Natural killer cell (primary cell): ENCODE data around the gene TMEM141. TPM values are rescaled to one million over a fixed set of nuclear protein-coding genes. Genes with fewer than 3 reads are reported as not detected.
"Not testable (repeated sequence)": the region's sequence is repeated elsewhere in the genome, so short reads cannot be mapped to it uniquely, and the experiment has no call there.

Source experiments
- ATAC-seq, 3 donors: fragments of 150-1000 bp in 2 of 3; fragments of 200-7000 bp in 1 of 3; cut with Tn5 transposase; 1 replicate in 1 of 3; 2 replicates in 2 of 3; pipeline ENCODE4 v1.10.0; 2021; ENCODE audit warnings: mild to moderate bottlenecking in 2 of 3, moderate library complexity in 2 of 3
- DNase-seq, 2 donors: peaks; one replicate each; pipeline versions ENCODE4 v3.0.0 to v3.0.0-alpha.2; 2013 to 2021; ENCODE audit warnings: mixed read lengths in 1 of 2
- H3K27ac ChIP-seq: one replicate; pipeline ENCODE4 v1.5.1; 2013; ENCODE audit warnings: mild to moderate bottlenecking, low read length
- H3K27me3 ChIP-seq: one replicate; pipeline ENCODE4 v1.6.1; 2013; ENCODE audit warnings: low read length; ENCODE audit not compliant: control insufficient read depth, insufficient read depth
- H3K36me3 ChIP-seq: one replicate; pipeline ENCODE4 v1.6.1; 2013; ENCODE audit warnings: low read length; ENCODE audit not compliant: control insufficient read depth, insufficient read depth
- H3K4me1 ChIP-seq: one replicate; pipeline ENCODE4 v1.6.1; 2013; ENCODE audit warnings: low read length; ENCODE audit not compliant: control insufficient read depth, insufficient read depth
- H3K4me3 ChIP-seq: one replicate; pipeline ENCODE4 v1.5.1; 2013; ENCODE audit warnings: low read length
- H3K9me3 ChIP-seq: one replicate; pipeline ENCODE4 v1.6.1; 2013; ENCODE audit warnings: low read length; ENCODE audit not compliant: control insufficient read depth, insufficient read depth
- H3K27ac Mint-ChIP-seq, 2 donors: one replicate each; pipeline ENCODE4 v1.8.0; 2022; ENCODE audit warnings: mild to moderate bottlenecking in 2 of 2, mixed read lengths in 2 of 2, moderate library complexity in 1 of 2
- H3K27me3 Mint-ChIP-seq, 2 donors: one replicate each; pipeline ENCODE4 v1.8.0; 2022; ENCODE audit warnings: low read depth in 2 of 2, mixed read lengths in 2 of 2
- H3K36me3 Mint-ChIP-seq: one replicate; pipeline ENCODE4 v1.8.0; 2022; ENCODE audit warnings: mixed read lengths
- H3K4me1 Mint-ChIP-seq, 2 donors: one replicate each; pipeline ENCODE4 v1.8.0; 2022; ENCODE audit warnings: mixed read lengths in 2 of 2
- H3K4me3 Mint-ChIP-seq: one replicate; pipeline ENCODE4 v1.8.0; 2022; ENCODE audit warnings: mild to moderate bottlenecking, moderate library complexity, mixed read lengths
- H3K9me3 Mint-ChIP-seq, 2 donors: one replicate each; pipeline ENCODE4 v1.8.0; 2022; ENCODE audit warnings: mixed read lengths in 2 of 2
- CTCF ChIP-seq: fragments of 200-600 bp; IDR thresholded peaks from one replicate; pipeline ENCODE4 v1.8.0; 2022; ENCODE audit warnings: antibody characterized with exemption
- WGBS: methylation state at CpG from one replicate; pipeline ENCODE4 v1.1.7; 2013; ENCODE audit warnings: missing lambda C conversion rate; ENCODE audit not compliant: insufficient coverage; 5-methylcytosine and 5-hydroxymethylcytosine counted together
- intact Hi-C: fragments of 100-400 bp; cut with micrococcal nuclease; formaldehyde crosslinking; loops from one replicate; pipeline ENCODE4 v1.14.2; 2022
- total RNA-seq, 4 donors: library from RNA; stranded (reverse); fragments of 120-200 nt in 1 of 4; gene quantifications; one replicate each; pipeline versions ENCODE4 v1.2.3 to v1.2.4, GENCODE V29; 2013 to 2022

The TMEM141 gene
- total RNA-seq, 3 donors from 2014 or later (not counting 1 experiment from before 2014, with no cell fraction given): 22.4 to 26.9 (median 26.6) TPM

DNA sequence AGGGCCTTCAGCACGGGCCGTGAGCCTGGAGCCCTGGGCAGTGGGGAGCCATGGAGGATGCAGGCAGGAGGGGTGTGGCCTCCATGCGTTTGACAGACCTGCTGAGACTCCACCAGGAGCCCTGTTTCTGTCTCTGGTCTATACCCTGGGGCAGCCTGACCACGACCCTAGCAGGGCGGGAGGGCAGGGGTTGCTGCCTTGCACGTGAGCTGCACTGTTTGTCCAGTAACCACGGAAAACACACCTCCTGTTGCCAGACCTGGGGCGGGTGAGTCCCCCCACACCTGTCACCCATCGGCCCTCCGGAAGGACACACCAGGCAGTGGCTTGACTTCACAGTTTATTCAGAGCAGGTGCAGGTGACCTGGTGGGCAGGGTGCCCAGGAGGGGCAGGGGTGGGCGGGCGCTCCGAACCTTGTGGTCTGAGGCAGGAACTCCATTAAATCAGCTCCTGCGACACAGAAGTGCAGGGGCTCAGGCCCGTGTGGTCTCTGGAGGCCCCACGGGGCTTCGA is 37.0 kb upstream of the TMEM141 start:
- H3K36me3 ChIP-seq: no peaks in the 10 kb centered on the region
- TF ChIP-seq CTCF: no peak
- no peaks in the 10 kb centered on the region for H3K27me3 ChIP-seq
- intact Hi-C loops: no loop called here
- Mint-ChIP-seq H3K9me3 (peaks cover 5 to 6% of the 10 kb centered on the region in 2 donors), H3K27me3 (peaks cover 12 to 18% of the 10 kb centered on the region in 2 donors), H3K27ac (no peak overlapping the region), H3K4me3 (no peak overlapping the region), H3K4me1 (no peaks in the 10 kb centered on the region), H3K36me3 (no peaks in the 10 kb centered on the region)
- DNase-seq: no peak
- H3K4me1 ChIP-seq: peaks cover 30% of the 10 kb centered on the region
- H3K9me3 ChIP-seq: peaks cover 10% of the 10 kb centered on the region
- no peak overlapping the region for H3K4me3 ChIP-seq
- H3K27ac ChIP-seq: no peak overlapping the region
- 20% methylated on average over 17 of the region's 17 CpGs for WGBS
- peak in 2 of 3 donors; percentile 23 to 30 for ATAC-seq

DNA sequence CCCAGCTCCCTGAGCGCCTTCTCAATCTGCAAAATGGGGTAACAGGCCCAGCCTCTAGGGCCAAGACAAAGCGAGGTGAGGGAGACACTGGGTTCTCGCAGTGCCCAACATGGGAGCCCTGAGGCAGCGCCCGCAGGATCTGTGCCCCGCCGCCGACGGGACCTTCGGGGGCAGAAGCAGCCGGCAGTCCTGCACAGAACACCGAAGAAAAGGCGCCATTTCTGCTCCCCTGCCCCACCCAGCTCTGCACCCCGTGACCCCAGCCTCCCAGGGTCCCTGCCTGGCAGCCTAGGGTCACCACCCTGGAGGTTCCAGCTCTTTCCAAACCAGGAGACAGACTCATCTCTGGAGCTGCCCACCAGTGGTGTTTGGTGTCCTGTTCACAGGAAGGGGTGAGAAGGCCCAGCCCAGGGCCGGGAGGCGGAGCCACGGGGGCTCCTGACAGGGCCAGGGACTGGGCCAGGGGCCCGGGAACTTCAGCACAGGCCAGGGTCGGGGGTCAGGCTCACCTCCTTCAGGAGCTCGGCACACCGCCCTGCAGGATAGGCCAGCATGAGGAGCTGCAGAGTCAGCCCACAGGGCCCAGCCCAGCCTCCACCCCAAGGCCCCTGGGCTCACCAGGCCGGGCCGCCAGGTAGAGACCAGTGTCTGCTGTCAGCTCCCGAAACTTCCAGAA is 36.4 kb upstream of the TMEM141 start:
- Mint-ChIP-seq H3K4me1 (no peaks in the 10 kb centered on the region), H3K4me3 (no peak overlapping the region), H3K27ac (no peak overlapping the region), H3K27me3 (peaks cover 15 to 18% of the 10 kb centered on the region in 2 donors), H3K36me3 (no peaks in the 10 kb centered on the region), H3K9me3 (peaks cover 5 to 6% of the 10 kb centered on the region in 2 donors)
- DNase-seq (no peak), ATAC-seq (no peak)
- intact Hi-C loops: no loop called here
- Histone ChIP-seq H3K36me3 (no peaks in the 10 kb centered on the region), H3K4me1 (peaks cover 26% of the 10 kb centered on the region), H3K4me3 (no peak overlapping the region), H3K9me3 (peaks cover 10% of the 10 kb centered on the region), H3K27ac (no peak overlapping the region), H3K27me3 (no peaks in the 10 kb centered on the region)
- TF ChIP-seq CTCF: no peak
- 85% methylated on average over 24 of the region's 24 CpGs for WGBS

- H3K36me3 Mint-ChIP-seq, DNase-seq, ATAC-seq, H3K4me3 Mint-ChIP-seq, H3K27ac ChIP-seq, H3K27me3 ChIP-seq, H3K4me3 ChIP-seq, H3K36me3 ChIP-seq, H3K4me1 Mint-ChIP-seq, H3K27ac Mint-ChIP-seq, H3K9me3 Mint-ChIP-seq, intact Hi-C loops: not testable (repeated sequence)
- Histone ChIP-seq H3K4me1 (peaks cover 25% of the 10 kb centered on the region), H3K9me3 (peaks cover 10% of the 10 kb centered on the region)
- peaks cover 11 to 18% of the 10 kb centered on the region in 2 donors for H3K27me3 Mint-ChIP-seq
- 95% methylated on average over 22 of the region's 22 CpGs for WGBS
Observed at GRCh38 chr9:136755302-136756133, 35.6 kb upstream of the TMEM141 start.

DNA sequence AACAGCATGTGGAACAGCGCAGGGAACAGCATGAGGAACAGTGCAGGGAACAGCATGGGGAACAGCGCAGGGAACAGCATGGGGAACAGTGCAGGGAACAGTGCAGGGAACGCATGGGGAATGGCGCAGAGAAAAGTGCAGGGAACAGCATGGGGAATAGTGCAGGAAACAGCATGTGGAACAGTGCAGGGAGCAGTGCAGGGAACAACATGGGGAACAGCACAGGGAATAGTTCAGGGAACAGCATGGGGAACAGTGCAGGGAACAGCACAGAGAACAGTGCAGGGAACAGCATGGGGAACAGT is 35.1 kb upstream of the TMEM141 start:
- DNase-seq: no peak
- ATAC-seq: no peak
- Mint-ChIP-seq H3K27me3 (peaks cover 9 to 18% of the 10 kb centered on the region in 2 donors), H3K9me3 (peaks cover 5 to 6% of the 10 kb centered on the region in 2 donors), H3K4me3 (no peak overlapping the region), H3K36me3 (no peaks in the 10 kb centered on the region), H3K4me1 (no peaks in the 10 kb centered on the region), H3K27ac (no peak overlapping the region)
- WGBS: 98% methylated on average over 4 of the region's 4 CpGs
- H3K4me3 ChIP-seq: no peak overlapping the region
- no peak overlapping the region for H3K27ac ChIP-seq
- H3K4me1 ChIP-seq: peaks cover 25% of the 10 kb centered on the region
- no peaks in the 10 kb centered on the region for H3K27me3 ChIP-seq
- H3K36me3 ChIP-seq: no peaks in the 10 kb centered on the region
- intact Hi-C loops: no loop called here
- peaks cover 10% of the 10 kb centered on the region for H3K9me3 ChIP-seq
- TF ChIP-seq CTCF: no peak
